SJSA1 (cell line): Measurements from ENCODE around the gene MDN1. TPM values are rescaled to one million over a fixed set of nuclear protein-coding genes. Genes with fewer than 3 reads are reported as not detected.

Source experiments
- DNase-seq, 2 experiments: peaks; one replicate each; pipeline ENCODE4 v3.0.0-alpha.2; 2015 to 2020; ENCODE audit warnings: low spot score in 2 of 2, low read depth in 1 of 2
- H3K27ac ChIP-seq: fragments of 250-450 bp; sonication (Bioruptor Pico); 2 replicates; pipeline ENCODE4 v1.5.1; 2020; ENCODE audit warnings: mild to moderate bottlenecking, moderate library complexity
- H3K27me3 ChIP-seq: fragments of 250-450 bp; sonication (Bioruptor Pico); replicated peaks from 2 replicates; pipeline ENCODE4 v1.5.1; 2020; ENCODE audit warnings: mild to moderate bottlenecking, moderate library complexity
- H3K36me3 ChIP-seq: fragments of 250-450 bp; sonication (Bioruptor Pico); 2 replicates; pipeline ENCODE4 v1.5.1; 2020; ENCODE audit warnings: mild to moderate bottlenecking
- H3K4me1 ChIP-seq: fragments of 250-450 bp; sonication (Bioruptor Pico); replicated peaks from 2 replicates; pipeline ENCODE4 v1.6.1; 2021; ENCODE audit warnings: mild to moderate bottlenecking
- H3K4me3 ChIP-seq: fragments of 250-450 bp; sonication (Bioruptor Pico); 2 replicates; pipeline ENCODE4 v1.5.1; 2020; ENCODE audit warnings: mild to moderate bottlenecking
- H3K9me3 ChIP-seq: fragments of 250-450 bp; sonication (Bioruptor Pico); replicated peaks from 2 replicates; pipeline ENCODE4 v1.5.1; 2020; ENCODE audit warnings: mild to moderate bottlenecking
- total RNA-seq: library from RNA; depleted of rRNA; stranded (reverse); fragments of >200 nt; shearing (Covaris generic); gene quantifications from 2 replicates; pipeline ENCODE4 v1.2.3, GENCODE V29; 2014

Gene MDN1
- total RNA-seq, 1 experiment from 2014 or later = 16.6 TPM

DNA sequence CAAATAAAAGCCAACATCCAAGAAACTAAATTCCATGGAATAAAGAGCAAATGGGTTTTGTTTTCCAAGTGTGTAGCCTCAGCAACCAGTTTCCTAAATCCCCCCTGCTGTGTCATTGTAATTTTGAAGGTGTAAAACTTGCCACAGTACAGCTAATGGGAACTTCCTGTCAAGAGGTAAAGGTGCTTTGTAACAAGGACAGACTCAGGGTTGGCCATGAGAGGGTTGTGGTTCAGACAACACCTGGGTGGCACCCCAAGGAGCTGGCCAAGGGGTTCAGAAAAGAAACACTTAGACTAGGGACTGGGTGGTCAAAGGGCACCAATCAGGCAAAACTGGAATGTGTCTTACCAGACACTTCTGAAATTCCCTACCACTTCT, 128.7 kb downstream of the MDN1 start:
- Histone ChIP-seq H3K36me3 (peaks cover 78% of the 10 kb centered on the region), H3K27ac (no peak overlapping the region), H3K4me3 (no peak overlapping the region), H3K4me1 (no peaks in the 10 kb centered on the region), H3K9me3 (no peaks in the 10 kb centered on the region), H3K27me3 (no peaks in the 10 kb centered on the region)
- DNase-seq = no peak

DNA sequence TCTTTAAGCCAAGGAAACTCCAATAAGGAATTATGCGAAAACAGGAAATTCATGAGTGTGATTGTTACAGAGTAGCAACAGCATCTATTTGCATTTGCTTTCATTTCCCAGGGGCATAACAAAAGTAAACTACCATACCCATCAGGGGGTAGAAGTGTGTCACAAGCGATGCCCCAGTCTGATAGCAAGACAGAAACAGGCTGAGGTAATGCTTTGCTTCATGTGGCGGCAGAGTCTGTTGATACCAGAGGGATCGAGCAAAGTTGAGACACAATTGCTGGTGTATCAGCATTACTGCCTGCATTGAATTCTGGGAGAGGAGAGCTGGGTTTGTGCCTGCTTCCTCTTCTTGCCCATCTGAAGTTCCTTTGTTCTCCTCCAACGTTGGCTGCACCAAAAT, 129.9 kb downstream of the MDN1 start:
- DNase-seq = no peak
- peaks cover 79% of the 10 kb centered on the region for H3K36me3 ChIP-seq
- no peaks in the 10 kb centered on the region for H3K27me3 ChIP-seq
- no peaks in the 10 kb centered on the region for H3K9me3 ChIP-seq
- H3K4me3 ChIP-seq = no peak overlapping the region
- H3K27ac ChIP-seq = no peak overlapping the region
- H3K4me1 ChIP-seq = no peaks in the 10 kb centered on the region

DNA sequence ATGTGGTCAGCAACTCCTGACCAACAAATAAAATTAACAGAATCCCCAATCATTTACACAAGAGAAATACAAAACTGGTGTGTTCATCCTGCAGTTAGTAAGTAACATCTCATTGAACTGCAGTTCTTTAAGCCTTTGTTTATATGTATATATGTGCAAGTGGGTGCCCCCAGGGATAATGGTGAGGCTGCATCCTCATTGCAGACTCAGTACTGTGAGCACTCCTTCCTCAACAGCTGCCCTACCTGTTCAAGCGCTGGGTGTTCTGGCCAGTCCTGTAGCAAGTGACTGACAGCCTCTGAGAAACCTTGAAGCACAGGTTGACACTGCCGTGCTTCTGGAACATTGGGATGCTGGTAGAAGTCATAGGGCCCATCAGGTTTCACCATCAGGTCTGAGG, 131.3 kb downstream of the MDN1 start:
- no peak for DNase-seq
- no peaks in the 10 kb centered on the region for H3K27me3 ChIP-seq
- H3K9me3 ChIP-seq = no peaks in the 10 kb centered on the region
- no peak overlapping the region for H3K4me3 ChIP-seq
- no peaks in the 10 kb centered on the region for H3K4me1 ChIP-seq
- H3K27ac ChIP-seq = no peak overlapping the region
- H3K36me3 ChIP-seq = peaks cover 74% of the 10 kb centered on the region

DNA sequence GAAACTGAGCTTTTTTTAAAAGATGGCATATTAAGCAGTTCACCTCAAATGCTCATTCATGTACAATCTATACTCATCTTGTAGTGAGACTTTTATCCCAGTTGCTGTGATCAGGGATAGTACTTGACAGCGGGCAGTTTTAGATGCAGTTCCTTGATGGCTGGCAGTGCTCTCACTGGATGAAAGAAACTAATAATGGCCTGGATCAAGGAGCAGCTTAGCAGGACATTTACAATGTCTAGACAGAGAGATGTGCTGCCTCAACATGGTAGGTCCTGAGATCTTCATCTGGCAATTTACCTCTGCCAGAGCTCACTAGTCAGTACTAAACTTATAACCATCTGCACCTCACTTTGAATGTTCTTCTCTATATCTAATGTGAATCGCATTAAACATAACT, 134.3 kb downstream of the MDN1 start:
- H3K36me3 ChIP-seq = peaks cover 70% of the 10 kb centered on the region
- no peak for DNase-seq

DNA sequence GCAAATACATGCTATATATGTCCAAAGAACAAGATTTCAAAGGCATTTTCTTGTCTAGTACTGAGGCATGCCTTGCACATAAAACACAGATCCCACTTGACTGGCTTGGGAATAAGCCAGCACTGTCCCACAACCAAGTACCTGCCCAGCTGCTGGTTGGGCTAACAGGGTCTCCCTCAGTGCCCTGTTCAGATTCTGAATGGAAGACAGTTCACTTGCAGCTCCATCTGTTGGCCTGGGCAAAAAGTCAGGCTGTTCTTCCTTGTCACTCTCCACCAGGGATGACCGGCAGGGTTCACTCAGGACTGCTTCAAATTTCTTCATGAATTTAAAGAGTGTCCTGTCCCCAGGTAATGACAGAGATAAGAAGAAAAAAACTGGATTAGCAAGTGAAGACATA, 136.6 kb downstream of the MDN1 start:
- no peak for DNase-seq
- no peak overlapping the region for H3K27ac ChIP-seq
- peaks cover 75% of the 10 kb centered on the region for H3K36me3 ChIP-seq
- H3K4me1 ChIP-seq = no peaks in the 10 kb centered on the region
- no peaks in the 10 kb centered on the region for H3K9me3 ChIP-seq
- H3K27me3 ChIP-seq = no peaks in the 10 kb centered on the region
- no peak overlapping the region for H3K4me3 ChIP-seq

More for the DNA sequence above, 134.3 kb downstream of the MDN1 start:
- Histone ChIP-seq H3K4me3 (no peak overlapping the region), H3K4me1 (no peaks in the 10 kb centered on the region), H3K27me3 (no peaks in the 10 kb centered on the region), H3K9me3 (no peaks in the 10 kb centered on the region), H3K27ac (no peak overlapping the region)

DNA sequence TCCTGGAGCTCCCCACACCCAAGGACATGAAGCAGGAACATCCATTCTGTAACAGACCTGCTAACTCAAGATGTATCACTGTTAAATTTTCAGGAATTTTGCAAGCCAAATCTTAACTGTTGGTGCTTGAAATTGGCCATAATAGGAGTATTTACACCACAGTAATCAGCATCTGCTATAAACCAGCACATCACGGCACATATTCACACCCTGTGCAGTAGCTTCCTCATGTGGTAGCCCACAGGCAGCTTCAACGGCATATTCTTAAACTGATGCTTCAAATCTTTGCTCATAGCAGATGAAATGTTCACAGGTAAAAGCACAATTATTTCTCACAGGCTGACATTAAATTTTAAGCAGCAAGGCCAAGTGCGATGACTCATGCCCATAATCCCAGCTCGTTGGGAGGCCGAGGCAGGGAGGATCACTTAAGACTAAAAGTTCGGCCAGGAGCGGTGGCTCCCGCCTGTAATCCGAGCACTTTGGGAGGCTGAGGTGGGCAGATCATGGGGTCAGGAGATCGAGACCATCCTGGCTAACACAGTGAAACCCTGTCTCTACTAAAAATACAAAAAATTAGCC, 137.5 kb downstream of the MDN1 start:
- no peaks in the 10 kb centered on the region for H3K27me3 ChIP-seq
- H3K4me1 ChIP-seq = no peaks in the 10 kb centered on the region
- DNase-seq = no peak
- H3K9me3 ChIP-seq = no peaks in the 10 kb centered on the region
- H3K4me3 ChIP-seq = no peak overlapping the region
- H3K27ac ChIP-seq = no peak overlapping the region
- peaks cover 72% of the 10 kb centered on the region for H3K36me3 ChIP-seq

DNA sequence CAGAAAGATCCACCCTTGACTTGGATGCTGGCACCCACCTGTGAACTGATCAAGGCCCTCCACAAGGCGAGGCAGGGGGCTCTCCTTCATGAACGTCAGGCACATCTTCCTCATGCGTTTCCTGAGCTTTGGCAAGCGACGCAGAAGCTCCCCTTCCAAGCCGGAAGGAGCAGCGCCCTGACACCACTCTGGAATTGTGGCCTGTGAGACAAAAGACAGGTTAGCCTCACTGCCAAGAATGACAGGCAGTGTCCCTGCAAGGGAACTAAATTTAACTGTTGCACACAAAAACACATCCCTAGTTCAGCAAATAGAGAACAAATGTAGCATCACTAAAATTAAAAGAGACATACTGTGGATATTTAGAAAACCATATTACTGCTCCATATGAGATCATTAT, 139.0 kb downstream of the MDN1 start:
- no peaks in the 10 kb centered on the region for H3K27me3 ChIP-seq
- no peak overlapping the region for H3K4me3 ChIP-seq
- no peaks in the 10 kb centered on the region for H3K9me3 ChIP-seq
- no peaks in the 10 kb centered on the region for H3K4me1 ChIP-seq
- peaks cover 72% of the 10 kb centered on the region for H3K36me3 ChIP-seq
- no peak for DNase-seq
- no peak overlapping the region for H3K27ac ChIP-seq

DNA sequence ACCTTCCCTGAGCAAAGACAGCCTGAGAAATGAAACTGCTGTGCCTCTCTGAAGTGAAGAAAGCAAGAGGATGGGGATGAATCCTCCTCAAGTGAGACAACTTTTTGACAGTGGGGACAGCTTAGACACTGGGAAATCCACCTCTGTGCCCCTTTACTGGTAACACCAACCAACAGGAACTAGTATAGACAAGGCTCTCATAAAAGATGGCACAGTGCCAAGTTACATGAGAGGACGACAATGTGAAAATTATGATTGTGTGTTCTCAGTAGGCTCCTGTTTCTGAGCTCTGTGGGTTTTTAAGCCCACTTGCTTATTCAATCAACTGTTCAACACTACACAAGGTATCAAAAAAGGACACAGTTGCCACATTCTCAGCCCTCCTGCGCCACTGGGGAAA, 139.4 kb downstream of the MDN1 start:
- Histone ChIP-seq H3K27ac (no peak overlapping the region), H3K36me3 (peaks cover 72% of the 10 kb centered on the region), H3K27me3 (no peaks in the 10 kb centered on the region), H3K4me3 (no peak overlapping the region), H3K9me3 (no peaks in the 10 kb centered on the region), H3K4me1 (no peaks in the 10 kb centered on the region)
- DNase-seq = no peak

DNA sequence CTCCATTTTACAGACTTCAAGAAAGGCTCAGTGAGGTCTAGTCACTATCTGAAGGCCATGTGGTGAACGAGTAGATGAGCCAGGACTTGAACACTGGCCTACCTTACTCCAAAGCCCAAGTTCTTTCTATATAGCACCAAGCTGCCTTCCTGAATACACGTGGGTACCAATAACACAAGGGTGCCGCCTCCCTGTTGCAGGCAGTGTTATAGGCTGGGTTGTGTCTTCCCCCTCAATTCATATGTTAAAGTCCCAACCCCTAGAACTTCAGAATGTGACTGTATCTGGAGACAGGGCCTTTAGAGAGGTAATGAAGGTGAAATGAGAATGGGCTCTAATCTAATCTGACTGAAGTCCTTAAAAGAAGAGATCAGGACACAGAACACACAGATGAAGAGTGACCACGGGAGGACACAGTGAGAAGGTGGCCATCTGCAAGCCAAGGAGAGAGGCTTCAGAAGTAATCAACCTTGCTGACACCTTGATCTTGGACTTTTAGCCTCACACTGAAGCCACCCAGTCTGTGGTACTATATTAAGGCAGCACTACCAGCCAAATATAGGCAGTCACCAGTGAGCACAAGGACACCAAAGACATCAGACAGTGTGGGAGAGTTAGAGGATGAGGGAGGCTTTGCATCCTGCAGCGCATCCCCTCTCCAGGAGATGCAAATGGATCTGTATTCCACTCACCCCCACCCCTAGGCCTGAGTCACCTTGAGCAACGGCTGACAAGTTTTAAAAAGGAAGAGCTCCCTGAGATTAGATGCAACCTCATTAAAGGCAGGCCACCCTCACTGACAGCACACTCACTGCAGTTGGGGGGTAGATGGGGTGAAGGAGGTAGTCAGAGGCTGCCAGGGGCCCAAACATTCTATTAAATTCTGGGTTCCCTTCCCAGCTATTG, 140.1 kb downstream of the MDN1 start:
- Histone ChIP-seq H3K36me3 (peaks cover 73% of the 10 kb centered on the region), H3K27me3 (no peaks in the 10 kb centered on the region), H3K4me1 (no peaks in the 10 kb centered on the region), H3K4me3 (no peak overlapping the region), H3K9me3 (no peaks in the 10 kb centered on the region), H3K27ac (no peak overlapping the region)
- no peak for DNase-seq

DNA sequence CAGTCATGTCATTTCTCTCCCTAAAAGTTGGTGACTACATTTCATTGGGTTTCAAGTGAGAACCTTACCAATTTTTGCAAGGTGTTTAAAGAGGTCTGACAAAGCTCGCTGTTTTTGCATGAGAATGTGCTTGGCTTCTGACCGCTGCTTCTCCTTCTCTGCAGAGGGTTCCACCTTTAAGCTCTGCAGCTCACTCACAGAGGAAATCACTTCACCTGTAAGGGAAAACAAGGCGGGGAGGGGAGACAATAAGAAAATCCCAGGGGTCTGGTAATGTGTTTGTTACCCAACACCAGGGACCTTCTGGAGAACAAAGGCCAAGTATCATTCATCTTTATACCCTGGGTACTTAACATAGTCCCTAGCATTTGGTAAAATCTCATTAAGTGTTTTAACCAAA, 141.1 kb downstream of the MDN1 start:
- no peak for DNase-seq
- H3K9me3 ChIP-seq = no peaks in the 10 kb centered on the region
- no peaks in the 10 kb centered on the region for H3K4me1 ChIP-seq
- H3K36me3 ChIP-seq = peaks cover 74% of the 10 kb centered on the region
- H3K27me3 ChIP-seq = no peaks in the 10 kb centered on the region
- no peak overlapping the region for H3K4me3 ChIP-seq
- no peak overlapping the region for H3K27ac ChIP-seq

DNA sequence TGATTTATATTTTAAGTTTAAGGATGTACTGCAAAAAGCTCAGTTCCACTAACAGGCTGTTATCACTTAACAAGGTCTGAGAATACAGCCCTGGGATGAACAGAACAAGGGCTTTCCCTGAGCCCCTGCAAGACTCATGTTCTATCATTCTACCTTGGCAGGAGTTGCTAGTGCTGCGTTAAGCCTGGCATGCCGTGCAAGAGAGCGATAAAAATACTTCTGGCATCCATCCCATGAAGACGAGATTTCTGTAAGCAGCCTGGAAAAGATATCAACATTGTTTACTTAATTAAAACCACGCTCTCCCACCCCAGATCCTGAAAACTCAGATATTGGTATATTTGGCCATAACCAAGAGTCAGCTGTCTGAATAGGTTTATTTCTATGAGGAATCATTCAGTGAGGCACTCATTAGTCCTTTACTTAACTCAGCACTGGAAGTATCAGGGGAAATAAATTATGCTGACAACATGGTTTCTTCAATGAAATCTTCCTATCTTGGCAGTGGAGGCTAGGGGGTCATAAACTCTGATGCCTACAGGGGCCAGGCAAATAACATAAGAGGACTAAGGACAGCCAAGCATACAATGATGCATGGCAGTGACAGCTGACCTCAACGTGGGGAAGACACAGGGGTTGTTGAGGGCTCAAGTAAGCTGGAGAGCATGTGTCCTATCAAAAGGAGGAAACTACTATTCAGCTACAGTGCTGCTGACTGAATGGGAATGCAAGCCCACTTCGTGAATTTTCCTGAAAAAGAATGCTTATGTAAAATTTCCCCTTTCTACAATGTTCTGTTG, 143.4 kb downstream of the MDN1 start:
- peaks cover 79% of the 10 kb centered on the region for H3K36me3 ChIP-seq
- no peak for DNase-seq

DNA sequence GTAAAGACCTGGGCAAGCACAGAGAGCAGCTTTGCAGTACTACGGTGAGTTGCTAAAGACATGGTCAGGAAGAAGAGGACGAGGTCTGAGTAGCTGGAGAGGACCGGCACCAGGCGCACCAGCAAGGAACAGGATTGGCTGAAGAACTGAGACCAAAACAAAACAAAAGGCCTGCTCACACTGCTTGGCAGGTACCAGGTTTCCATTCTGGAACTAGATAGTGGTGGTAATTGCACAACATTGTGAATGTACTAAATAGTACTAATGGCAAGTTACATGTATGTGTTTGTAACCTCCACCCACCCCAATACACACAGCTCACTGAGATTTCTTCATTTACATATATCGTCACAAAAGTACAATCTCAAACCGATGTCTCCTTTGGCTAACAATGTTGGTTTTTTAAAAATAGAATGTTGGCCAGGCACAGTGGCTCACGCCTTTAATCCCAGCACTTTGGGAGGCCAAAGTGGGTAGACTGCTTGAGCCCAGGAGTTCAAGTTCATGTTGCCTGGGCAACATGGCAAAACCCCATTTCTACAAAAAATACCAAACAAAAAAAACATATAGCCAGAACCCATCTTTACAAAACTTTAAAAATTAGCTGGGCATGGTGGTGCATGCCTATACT, 148.5 kb downstream of the MDN1 start:
- no peak for DNase-seq
- Histone ChIP-seq H3K36me3 (peaks cover 50% of the 10 kb centered on the region), H3K27me3 (no peaks in the 10 kb centered on the region), H3K4me3 (no peak overlapping the region), H3K4me1 (no peaks in the 10 kb centered on the region), H3K9me3 (no peaks in the 10 kb centered on the region), H3K27ac (no peak overlapping the region)

More for the DNA sequence above, 143.4 kb downstream of the MDN1 start:
- Histone ChIP-seq H3K27me3 (no peaks in the 10 kb centered on the region), H3K27ac (no peak overlapping the region), H3K9me3 (no peaks in the 10 kb centered on the region), H3K4me1 (no peaks in the 10 kb centered on the region), H3K4me3 (no peak overlapping the region)

DNA sequence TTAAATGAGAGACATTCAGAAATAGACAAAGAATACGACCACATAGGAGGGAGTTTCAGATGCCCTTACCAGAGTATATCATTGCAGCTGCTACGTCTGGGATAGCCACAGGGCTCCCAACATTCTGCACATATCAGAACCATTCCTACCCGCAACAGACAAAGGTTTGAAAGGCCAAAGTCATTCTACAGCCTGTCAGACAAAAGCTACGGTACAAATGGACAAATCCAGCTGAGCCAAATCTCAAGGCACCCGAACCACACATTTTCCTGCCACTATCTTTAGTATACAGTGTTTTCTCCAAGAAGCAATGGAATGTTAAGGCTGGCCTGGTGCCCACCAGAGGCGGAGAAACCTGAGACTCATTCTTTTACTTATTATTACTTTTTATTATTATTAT, 150.6 kb downstream of the MDN1 start:
- Histone ChIP-seq H3K9me3 (no peaks in the 10 kb centered on the region), H3K36me3 (peaks cover 37% of the 10 kb centered on the region), H3K27ac (no peak overlapping the region), H3K4me1 (no peaks in the 10 kb centered on the region), H3K27me3 (no peaks in the 10 kb centered on the region), H3K4me3 (no peak overlapping the region)
- no peak for DNase-seq
